ENCODE measurements around the gene POM121L2.

The POM121L2 gene

GRCh38 chr6:27312146-27312949 lies at the start of gene POM121L2:
Gene POM121L2, minus strand, starts transcription at chr6:27312273. Its CDS starts 103 bp downstream, at chr6:27312170.
- DNase-seq, result peak; percentile 36

DNA sequence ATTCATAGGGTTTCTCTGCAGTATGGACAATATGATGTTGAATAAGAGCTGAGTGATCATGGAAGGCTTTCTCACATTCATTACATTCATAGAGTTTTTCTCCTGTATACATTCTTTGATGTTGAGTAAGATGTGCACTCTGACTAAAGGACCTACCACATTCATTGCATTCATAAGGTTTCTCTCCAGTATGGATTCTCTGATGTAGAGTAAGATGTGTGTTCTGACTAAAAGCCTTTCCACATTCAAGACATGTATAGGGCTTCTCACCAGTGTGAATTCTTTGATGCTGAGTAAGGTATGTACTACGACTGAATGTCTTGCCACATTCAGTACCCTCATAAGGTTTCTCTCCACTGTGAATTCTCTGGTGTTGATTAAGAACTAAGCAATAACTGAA lies 47.2 kb upstream of the POM121L2 start:
- DNase-seq, result no peak

DNA sequence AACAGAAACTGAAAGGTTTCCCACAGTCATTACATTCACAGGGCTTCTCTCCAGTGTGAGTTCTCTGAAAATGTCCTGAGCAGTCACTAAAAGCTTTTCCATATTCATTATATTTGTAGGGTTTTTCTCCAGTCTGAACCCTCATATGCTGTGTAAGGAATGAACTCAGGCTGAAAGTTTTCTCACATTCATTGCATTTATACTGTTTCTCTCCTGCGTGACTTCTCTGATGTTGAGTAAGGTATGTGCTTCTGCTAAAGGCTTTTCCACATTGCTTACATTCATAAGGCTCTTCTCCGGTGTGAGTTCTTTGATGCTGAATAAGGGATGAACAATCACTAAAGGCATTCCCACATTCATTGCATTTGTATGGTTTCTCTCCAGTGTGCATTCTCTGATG lies 46.7 kb upstream of the POM121L2 start:
- DNase-seq, result no peak

GRCh38 chr6:27352850-27353249 lies 40.8 kb upstream of the POM121L2 start:
- DNase-seq, result no peak

DNA sequence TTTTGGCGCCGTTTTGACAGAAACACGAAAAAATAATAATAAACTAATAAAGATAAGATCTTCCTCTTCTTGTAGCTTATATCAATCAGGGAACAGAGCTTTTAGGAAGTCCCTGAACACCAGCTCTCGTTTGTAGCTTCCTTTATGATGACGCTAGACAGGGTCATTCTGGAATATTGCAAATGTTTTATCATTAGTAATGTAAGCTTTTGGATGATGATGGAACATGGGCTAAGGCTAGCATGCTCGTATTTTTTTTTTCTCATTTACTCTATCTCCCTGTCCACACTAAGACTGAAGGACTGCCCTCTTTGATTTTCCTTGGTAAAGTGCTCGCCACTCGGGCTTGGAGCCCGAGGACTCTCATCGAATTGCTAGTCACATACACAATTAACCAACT lies 22.1 kb upstream of the POM121L2 start:
- no peak for DNase-seq

DNA sequence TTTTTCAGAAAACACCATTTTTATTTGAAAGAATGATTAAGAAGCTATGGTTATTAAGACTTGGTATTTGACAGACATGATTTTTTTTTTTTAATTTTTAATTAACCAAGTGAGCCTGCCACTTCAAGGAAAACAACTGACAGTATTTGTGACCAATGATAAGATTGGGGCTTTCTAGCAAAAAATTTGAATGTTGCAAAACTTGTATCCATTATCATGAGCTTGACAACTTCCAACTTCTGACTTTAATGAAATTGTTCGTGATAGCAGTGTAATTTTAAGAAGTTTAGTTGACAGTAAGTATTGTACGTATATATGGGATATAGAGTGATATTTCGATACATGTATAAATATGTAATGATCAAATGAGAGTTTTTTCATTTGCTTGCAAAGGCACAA lies 21.6 kb upstream of the POM121L2 start:
- no peak for DNase-seq

DNA sequence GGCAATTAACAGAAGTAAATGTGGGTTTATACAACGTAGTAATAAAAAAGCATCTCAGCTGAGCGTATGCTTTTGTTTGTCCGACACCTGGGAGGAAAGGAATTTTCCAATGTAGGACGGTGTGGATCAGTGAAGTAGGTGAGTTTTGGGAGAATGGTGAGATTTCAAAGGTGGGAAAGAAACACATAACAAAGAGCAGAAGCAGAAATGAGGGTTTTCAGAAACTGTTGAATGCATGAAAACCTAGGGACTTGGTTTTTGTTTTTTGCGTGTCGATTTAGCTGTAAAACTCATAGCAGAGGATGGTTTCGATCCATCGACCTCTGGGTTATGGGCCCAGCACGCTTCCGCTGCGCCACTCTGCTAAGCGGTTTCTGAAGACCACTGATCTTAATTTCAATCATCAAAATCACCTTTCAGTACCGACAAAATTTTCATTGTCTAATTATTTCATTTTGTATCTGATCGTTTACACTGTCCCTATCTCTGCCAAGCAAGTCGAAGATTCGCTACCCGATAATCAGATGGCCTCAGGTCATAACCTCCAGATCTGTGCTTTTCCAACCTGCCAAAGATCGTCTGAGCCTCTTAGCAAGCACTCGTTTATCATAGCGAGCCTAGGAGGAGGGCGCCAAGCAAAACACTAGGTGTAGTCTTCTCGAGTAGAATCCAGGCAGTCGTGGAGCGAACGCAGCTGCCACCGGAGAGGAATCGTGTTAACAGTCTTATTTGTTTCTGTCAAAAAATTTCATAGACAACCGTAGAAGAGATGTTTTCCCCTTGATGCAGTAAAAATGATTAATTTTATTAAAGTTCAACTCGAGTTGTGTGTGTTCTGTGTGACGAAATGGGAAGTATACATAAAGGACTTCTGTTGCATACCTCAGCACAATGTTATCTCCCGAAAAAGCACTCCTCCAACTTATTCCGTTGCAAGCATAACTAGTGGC lies 20.9 kb upstream of the POM121L2 start:
- peak; percentile 66 for DNase-seq

- DNase-seq, result no peak
Measured at GRCh38 chr6:27327023-27327738, 15.1 kb upstream of the POM121L2 start.

DNA sequence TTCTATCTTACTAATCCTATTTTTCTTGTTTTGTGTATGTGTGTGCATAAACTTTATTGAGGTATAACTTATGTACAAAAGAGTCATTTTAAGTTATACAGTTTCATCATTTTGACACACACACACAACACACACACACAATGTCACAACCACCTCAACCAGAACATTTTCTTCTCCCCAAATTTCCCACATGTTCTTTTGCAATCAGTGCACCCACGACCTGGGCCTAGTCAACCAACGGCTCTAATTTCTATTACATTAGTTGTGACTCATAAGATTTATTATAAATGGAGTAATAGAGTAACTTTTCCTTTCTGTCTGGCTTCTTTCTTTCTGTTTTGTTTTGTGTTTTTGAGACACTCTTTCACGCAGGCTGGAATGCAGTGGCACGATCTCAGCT lies 9.8 kb upstream of the POM121L2 start:
- DNase-seq, result no peak

GRCh38 chr6:27321370-27321769 lies 9.3 kb upstream of the POM121L2 start:
- DNase-seq, result no peak

DNA sequence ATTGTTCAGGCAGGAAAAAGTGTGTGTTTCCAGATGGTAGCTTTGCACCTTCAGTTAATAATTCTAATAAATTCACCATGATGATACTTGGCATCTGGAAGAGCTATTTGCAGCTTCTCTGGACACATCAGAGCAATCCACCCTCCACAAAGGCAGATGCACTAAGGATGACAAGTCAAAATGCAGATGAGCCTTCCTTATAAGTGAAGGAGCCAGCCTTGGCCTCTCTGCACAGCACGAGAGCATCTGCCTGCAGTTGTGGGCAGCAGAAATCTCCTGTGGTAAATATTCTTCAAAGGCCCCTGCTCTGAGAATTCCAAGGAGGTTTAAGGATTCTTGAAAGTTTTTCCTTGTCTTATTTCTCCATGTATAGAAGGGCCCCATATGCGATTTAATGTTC lies 6.9 kb upstream of the POM121L2 start:
- no peak for DNase-seq

DNA sequence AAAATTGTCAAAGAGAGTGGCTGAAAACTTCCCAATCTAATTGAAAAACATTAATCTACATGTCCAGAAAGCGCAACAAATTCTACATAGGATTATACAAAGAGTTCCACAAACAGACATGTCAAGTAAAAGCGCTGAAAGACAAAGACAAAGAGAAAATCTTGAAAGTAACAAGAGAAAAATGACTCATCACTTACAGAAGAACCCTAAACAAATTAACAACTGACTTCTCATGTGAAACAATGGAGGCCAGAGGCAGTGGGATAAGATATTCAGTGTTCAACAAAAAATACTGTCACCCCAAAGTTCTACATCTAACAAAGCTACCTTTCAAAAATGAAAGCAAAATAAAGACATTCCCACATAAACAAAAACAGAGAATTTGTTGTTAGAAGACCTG lies 2.0 kb upstream of the POM121L2 start:
- DNase-seq, result no peak

- no peak for DNase-seq
Measured at GRCh38 chr6:27312950-27313271, 838 bp upstream of the POM121L2 start.

DNA sequence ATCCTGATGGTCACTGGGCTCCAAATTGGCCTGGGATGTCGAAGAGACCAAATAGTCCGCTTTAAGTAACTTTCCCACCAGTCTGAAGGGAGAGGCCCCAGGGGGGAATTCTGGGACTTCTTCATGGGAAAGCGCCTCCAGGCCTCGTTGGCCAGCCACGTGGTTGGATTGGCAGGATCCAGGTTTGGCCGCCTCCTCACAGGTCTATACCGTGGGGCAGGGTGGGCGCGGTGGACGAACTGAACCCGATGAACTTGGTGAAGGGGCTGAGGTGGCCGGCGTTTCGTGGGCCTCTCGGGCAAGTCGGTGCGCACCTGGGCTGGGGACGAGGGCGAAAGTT lies 297 bp downstream of the POM121L2 start:
- no peak for DNase-seq

DNA sequence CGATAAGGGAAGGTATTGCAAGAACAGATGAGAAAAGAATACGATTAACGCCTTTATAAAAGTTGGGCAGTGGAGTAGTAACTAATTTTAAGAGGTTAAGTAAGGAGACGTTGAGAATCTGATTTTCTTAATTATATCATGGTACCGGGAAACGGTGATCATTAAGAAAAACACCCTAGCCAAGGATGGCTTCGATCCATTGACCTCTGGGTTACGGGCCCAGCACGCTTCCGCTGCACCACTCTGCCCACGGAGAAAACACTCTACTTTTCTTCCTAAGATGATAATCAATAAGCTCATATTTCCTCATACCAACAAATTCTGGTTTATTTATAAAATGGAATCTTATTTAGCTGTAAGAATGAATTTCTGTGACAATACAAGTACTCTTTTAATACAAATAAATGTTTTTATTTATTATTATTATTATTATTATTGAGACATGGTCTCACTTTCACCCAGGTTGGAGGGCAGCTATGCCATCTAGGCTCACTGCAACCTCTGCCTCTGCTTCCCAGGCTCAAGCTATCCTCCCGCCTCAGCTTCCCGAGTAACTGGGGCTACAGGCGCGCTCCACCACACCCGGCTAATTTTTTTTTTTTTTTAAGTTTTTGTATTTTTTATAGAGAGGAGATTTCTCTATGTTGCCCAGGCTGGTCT lies 8.3 kb downstream of the POM121L2 start:
- no peak for DNase-seq

GRCh38 chr6:27297857-27298730 lies 14.0 kb downstream of the POM121L2 start:
- peak; percentile 64 for DNase-seq

- no peak for DNase-seq
Measured at GRCh38 chr6:27297484-27297856, 14.6 kb downstream of the POM121L2 start.

GRCh38 chr6:27296106-27296783 lies 15.8 kb downstream of the POM121L2 start:
- DNase-seq, result peak; percentile 45

- DNase-seq, result peak; percentile 77
Measured at GRCh38 chr6:27295301-27296079, 16.6 kb downstream of the POM121L2 start.

DNA sequence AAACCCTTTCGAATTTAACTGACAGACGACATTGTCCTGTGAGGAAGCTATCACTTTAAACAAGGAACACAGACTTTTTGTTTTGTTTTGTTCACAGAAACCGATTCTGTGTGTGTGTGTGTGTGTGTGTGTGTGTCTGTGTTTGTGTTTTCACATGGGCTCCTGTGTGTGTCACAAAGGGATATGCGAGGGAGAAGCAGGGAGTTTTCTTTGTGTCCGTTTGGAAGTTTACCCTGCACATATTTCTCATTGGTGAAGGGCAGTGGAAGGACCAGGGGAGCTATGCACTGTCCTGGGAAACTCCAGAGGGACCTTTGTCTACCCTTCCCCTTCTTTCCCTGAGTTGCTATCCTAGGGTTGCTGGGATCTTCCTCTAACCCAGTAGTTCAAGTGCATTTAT lies 17.7 kb downstream of the POM121L2 start:
- DNase-seq, result no peak
